Mesendoderm (in vitro differentiated cells): ENCODE measurements around the gene SAMD4A.

Experiments used
- DNase-seq: peaks from one replicate; pipeline ENCODE4 v3.0.0; 2013
- H2AK5ac ChIP-seq: 2 replicates; pipeline ENCODE4 v1.6.1; 2013; ENCODE audit warnings: low read length, inconsistent platforms
- H2BK120ac ChIP-seq: 2 replicates; pipeline ENCODE4 v1.6.1; 2013; ENCODE audit warnings: low read depth, mild to moderate bottlenecking, low read length, moderate library complexity, mixed read lengths
- H2BK15ac ChIP-seq: replicated peaks from 2 replicates; pipeline ENCODE4 v1.6.1; 2013; ENCODE audit warnings: low read depth, mild to moderate bottlenecking, moderate library complexity
- H2BK5ac ChIP-seq: 2 replicates; pipeline ENCODE4 v1.6.1; 2013; ENCODE audit warnings: low read length, inconsistent platforms
- H3K18ac ChIP-seq: 2 replicates; pipeline ENCODE4 v1.6.1; 2013; ENCODE audit warnings: mild to moderate bottlenecking, low read length, mixed read lengths
- H3K23ac ChIP-seq: one replicate; pipeline ENCODE4 v1.6.1; 2013; ENCODE audit warnings: low read length
- H3K27ac ChIP-seq: 2 replicates; pipeline ENCODE4 v1.5.1; 2013; ENCODE audit warnings: low read depth, mild to moderate bottlenecking, inconsistent platforms, low read length, moderate library complexity
- H3K27me3 ChIP-seq: 2 replicates; pipeline ENCODE4 v1.6.1; 2013; ENCODE audit warnings: low read length, control low read depth, mild to moderate bottlenecking, inconsistent platforms; ENCODE audit not compliant: insufficient read depth, poor library complexity
- H3K36me3 ChIP-seq: 2 replicates; pipeline ENCODE4 v1.6.1; 2013; ENCODE audit warnings: low read length, inconsistent platforms; ENCODE audit not compliant: control insufficient read depth, insufficient read depth
- H3K4ac ChIP-seq: one replicate; pipeline ENCODE4 v1.6.1; 2013; ENCODE audit warnings: low read depth, mild to moderate bottlenecking, low read length, moderate library complexity
- H3K4me1 ChIP-seq: 2 replicates; pipeline ENCODE4 v1.6.1; 2013; ENCODE audit warnings: low read depth, low read length, inconsistent platforms; ENCODE audit not compliant: control insufficient read depth
- H3K4me2 ChIP-seq: 2 replicates; pipeline ENCODE4 v1.6.1; 2013; ENCODE audit warnings: low read length
- H3K4me3 ChIP-seq: 2 replicates; pipeline ENCODE4 v1.5.1; 2013; ENCODE audit warnings: mild to moderate bottlenecking, low read length
- H3K56ac ChIP-seq: one replicate; pipeline ENCODE4 v1.6.1; 2013; ENCODE audit warnings: low read length
- H3K79me1 ChIP-seq: 2 replicates; pipeline ENCODE4 v1.6.1; 2013; ENCODE audit warnings: low read length, inconsistent platforms
- H3K79me2 ChIP-seq: 2 replicates; pipeline ENCODE4 v1.6.1; 2013; ENCODE audit warnings: mild to moderate bottlenecking, low read length; ENCODE audit not compliant: control insufficient read depth, insufficient read depth
- H3K9ac ChIP-seq: 2 replicates; pipeline ENCODE4 v1.6.1; 2013; ENCODE audit warnings: low read length, inconsistent platforms
- H4K5ac ChIP-seq: one replicate; pipeline ENCODE4 v1.6.1; 2013; ENCODE audit warnings: low read length
- H4K8ac ChIP-seq: one replicate; pipeline ENCODE4 v1.6.1; 2013; ENCODE audit warnings: low read depth, mild to moderate bottlenecking, control low read depth, low read length, moderate library complexity
- WGBS: extraction: QIAGEN DNeasy Blood & Tissue Kit; methylation state at CpG from one replicate; pipeline ENCODE4 v1.1.7; 2013; ENCODE audit warnings: low lambda C conversion rate, missing lambda C conversion rate; ENCODE audit not compliant: insufficient coverage; ENCODE audit errors: extremely low coverage; 5-methylcytosine and 5-hydroxymethylcytosine counted together

Gene SAMD4A

DNA sequence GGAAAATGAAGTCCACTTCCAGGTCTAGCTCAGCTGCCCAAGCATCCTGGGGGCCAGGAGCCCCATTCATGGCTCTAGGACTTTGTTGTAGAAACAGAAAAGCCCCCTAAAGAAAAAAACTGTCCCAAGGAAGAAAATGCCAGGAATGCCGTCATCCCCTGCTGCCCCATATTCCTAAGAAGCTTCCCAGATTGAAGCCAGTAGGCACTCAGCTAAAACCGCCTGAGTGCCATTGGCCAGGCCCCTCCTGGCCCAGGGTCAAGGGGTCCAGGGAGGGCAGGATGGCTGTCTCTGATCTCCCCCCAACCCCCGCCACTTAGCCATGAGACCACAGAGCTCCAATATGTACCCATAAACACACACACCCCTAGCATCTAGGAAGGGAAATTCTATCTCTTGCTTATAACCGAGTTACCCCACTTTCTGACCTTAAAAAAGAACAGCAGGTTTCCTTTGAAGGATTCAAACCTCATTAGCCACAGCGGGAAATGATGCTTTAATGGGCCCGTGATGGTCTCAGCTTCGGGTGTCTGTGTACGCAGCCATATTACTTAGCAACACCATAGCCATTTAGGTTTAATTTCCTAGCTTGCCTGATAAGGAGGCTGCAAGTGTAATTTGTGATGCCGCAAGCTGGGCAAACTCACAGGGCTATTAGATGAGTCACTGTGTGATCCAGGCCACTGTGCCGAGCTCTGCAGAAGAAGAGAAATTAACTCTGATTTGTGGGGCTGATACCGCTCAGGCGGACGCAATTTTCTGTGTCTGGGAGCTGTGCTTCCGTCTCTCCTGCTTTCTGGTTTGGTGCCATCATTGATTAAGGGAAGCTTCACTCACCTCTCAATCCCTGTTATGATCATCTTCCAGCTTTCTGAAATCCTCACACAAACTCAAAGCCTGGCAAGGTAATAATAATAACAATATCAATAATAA is 251.5 kb downstream of the SAMD4A start:
- Histone ChIP-seq H3K4me1 (no peaks in the 10 kb centered on the region), H3K4me3 (no peak overlapping the region), H2BK15ac (no peak overlapping the region), H3K23ac (no peak overlapping the region), H3K9ac (no peak overlapping the region), H3K36me3 (no peaks in the 10 kb centered on the region), H3K79me2 (no peaks in the 10 kb centered on the region), H2BK5ac (no peak overlapping the region), H3K79me1 (no peaks in the 10 kb centered on the region), H4K8ac (no peak overlapping the region), H3K4ac (no peak overlapping the region), H2AK5ac (no peak overlapping the region), H3K27me3 (no peaks in the 10 kb centered on the region), H3K4me2 (no peak overlapping the region), H3K56ac (no peak overlapping the region), H4K5ac (no peak overlapping the region), H2BK120ac (no peak overlapping the region), H3K27ac (no peak overlapping the region), H3K18ac (no peak overlapping the region)
- DNase-seq = peak; percentile 52
- no CpG with 5 or more reads among the region's 14 CpGs for WGBS

DNA sequence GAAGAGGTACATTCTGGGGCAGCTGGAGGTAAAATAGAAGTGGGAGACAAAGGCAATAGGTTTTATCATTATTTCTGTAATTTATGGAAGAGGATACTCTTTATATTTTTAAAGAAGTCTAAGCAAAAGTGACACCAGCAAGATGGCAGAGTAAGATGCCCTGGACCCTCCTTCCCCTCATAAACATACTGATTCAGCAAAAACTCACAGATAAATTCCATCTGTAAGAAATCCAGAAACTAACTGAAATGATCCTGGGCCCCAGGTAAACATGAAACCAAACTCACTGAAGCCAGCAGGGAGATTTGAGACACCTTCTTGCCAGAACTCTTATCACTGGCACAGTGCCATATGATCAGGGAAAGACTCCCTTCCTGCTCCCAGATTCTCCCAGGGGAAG is 255.8 kb downstream of the SAMD4A start:
- Histone ChIP-seq H3K4me3 (no peak overlapping the region), H3K56ac (no peak overlapping the region), H4K8ac (no peak overlapping the region), H2BK120ac (no peak overlapping the region), H3K4me1 (no peaks in the 10 kb centered on the region), H3K4ac (no peak overlapping the region), H3K36me3 (no peaks in the 10 kb centered on the region), H3K79me2 (no peaks in the 10 kb centered on the region), H2BK15ac (no peak overlapping the region), H3K27me3 (no peaks in the 10 kb centered on the region), H3K9ac (no peak overlapping the region), H3K23ac (no peak overlapping the region), H2BK5ac (no peak overlapping the region), H4K5ac (no peak overlapping the region), H3K18ac (no peak overlapping the region), H3K27ac (no peak overlapping the region), H3K79me1 (no peaks in the 10 kb centered on the region), H2AK5ac (no peak overlapping the region), H3K4me2 (no peak overlapping the region)
- no peak for DNase-seq

DNA sequence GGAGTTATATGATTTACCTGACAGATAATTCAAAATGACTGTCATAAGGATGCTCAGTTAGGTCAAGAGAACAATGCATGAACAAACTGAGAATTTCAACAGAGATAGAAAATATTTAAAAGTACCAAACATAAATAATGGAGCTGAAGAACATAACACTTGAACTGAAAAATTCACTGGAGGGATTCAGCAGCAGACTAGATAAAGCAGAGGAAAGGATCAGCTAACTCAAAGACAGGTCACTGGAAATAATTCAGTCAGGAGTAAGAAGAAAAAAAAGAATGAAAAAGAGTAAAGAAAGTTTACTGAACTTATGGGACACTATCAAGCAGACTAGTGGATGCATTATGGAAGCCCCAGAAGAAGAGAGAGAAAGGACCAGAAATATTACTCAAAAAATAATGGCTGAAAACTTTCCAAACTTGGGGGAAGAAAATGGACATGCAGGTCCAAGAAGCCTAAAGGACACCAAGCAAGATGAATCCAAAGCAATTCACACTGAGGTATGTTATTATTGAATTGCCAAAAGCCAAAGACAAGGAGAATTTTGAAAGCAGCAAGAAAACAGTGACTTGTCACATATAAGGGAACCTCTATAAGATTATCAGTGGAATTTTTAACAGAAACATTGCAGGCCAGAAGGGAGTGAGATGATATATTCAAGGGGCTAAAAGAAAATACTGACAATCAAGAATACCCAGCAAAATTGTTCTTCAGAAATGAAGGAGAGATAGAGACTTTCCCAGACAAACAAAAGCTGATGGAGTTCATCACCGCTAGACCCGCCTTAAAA is 257.0 kb downstream of the SAMD4A start:
- Histone ChIP-seq H2BK120ac (no peak overlapping the region), H3K4me3 (no peak overlapping the region)

DNA sequence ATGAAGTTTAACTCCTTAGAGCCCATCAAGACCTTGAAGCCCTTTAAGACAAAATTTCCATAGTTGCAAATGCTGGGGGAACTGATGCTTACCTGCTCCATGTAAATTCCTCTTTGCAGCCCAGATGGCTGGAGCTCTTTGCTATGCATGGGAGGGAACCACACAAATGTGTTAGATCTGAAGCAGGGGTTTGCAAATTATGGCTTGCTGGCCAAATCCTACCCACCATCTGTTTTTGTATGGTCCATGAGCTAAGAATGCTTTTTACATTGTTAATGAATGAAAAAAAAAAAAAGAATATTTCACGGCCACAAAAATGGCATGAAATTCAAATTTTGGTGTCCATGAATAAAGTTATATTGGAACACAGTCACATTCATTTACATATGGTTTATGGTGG is 261.1 kb downstream of the SAMD4A start:
- Histone ChIP-seq H3K4me1 (no peaks in the 10 kb centered on the region), H3K4ac (no peak overlapping the region), H2BK5ac (no peak overlapping the region), H3K27ac (no peak overlapping the region), H3K79me1 (no peaks in the 10 kb centered on the region), H3K18ac (no peak overlapping the region), H3K23ac (no peak overlapping the region), H2BK15ac (no peak overlapping the region), H3K79me2 (no peaks in the 10 kb centered on the region), H3K27me3 (no peaks in the 10 kb centered on the region), H4K5ac (no peak overlapping the region), H2AK5ac (no peak overlapping the region), H3K4me3 (no peak overlapping the region), H3K9ac (no peak overlapping the region), H3K56ac (no peak overlapping the region), H2BK120ac (no peak overlapping the region), H4K8ac (no peak overlapping the region), H3K4me2 (no peak overlapping the region), H3K36me3 (no peaks in the 10 kb centered on the region)
- no peak for DNase-seq
- WGBS = no CpG with 5 or more reads among the region's 1 CpG

More for the DNA sequence above, 257.0 kb downstream of the SAMD4A start:
- no peak overlapping the region for H4K5ac ChIP-seq
- H3K23ac ChIP-seq = no peak overlapping the region
- H3K4ac ChIP-seq = no peak overlapping the region
- no peak overlapping the region for H3K9ac ChIP-seq
- no peaks in the 10 kb centered on the region for H3K4me1 ChIP-seq
- no peak overlapping the region for H3K56ac ChIP-seq
- H3K27me3 ChIP-seq = no peaks in the 10 kb centered on the region
- H2BK5ac ChIP-seq = no peak overlapping the region
- no peak overlapping the region for H4K8ac ChIP-seq
- H3K79me2 ChIP-seq = no peaks in the 10 kb centered on the region
- no peak overlapping the region for H3K27ac ChIP-seq
- no peak overlapping the region for H3K4me2 ChIP-seq
- no peak for DNase-seq
- H3K18ac ChIP-seq = no peak overlapping the region
- no CpG with 5 or more reads among the region's 2 CpGs for WGBS
- no peak overlapping the region for H2BK15ac ChIP-seq
- H3K36me3 ChIP-seq = no peaks in the 10 kb centered on the region
- H2AK5ac ChIP-seq = no peak overlapping the region
- H3K79me1 ChIP-seq = no peaks in the 10 kb centered on the region

GRCh38 chr14:54829486-54830224 is 262.7 kb downstream of the SAMD4A start:
- Histone ChIP-seq H2BK15ac (no peak overlapping the region), H4K5ac (no peak overlapping the region), H3K36me3 (no peaks in the 10 kb centered on the region), H3K27me3 (no peaks in the 10 kb centered on the region), H3K4me2 (no peak overlapping the region), H2AK5ac (no peak overlapping the region), H3K9ac (no peak overlapping the region), H3K4ac (no peak overlapping the region), H2BK5ac (no peak overlapping the region), H2BK120ac (no peak overlapping the region), H3K27ac (no peak overlapping the region), H3K18ac (no peak overlapping the region), H3K4me1 (no peaks in the 10 kb centered on the region), H3K56ac (no peak overlapping the region), H4K8ac (no peak overlapping the region), H3K4me3 (no peak overlapping the region), H3K23ac (no peak overlapping the region), H3K79me2 (no peaks in the 10 kb centered on the region), H3K79me1 (no peaks in the 10 kb centered on the region)
- no CpG with 5 or more reads among the region's 8 CpGs for WGBS
- DNase-seq = no peak
